H9 (cell line): Measurements from ENCODE around the gene GNG11. TPM values are rescaled to one million over a fixed set of nuclear protein-coding genes. Genes with fewer than 3 reads are reported as not detected.

Source experiments
- DNase-seq: peaks from one replicate; pipeline ENCODE4 v3.0.0-alpha.2; 2017
- H2AFZ ChIP-seq: one replicate; pipeline ENCODE4 v1.6.1; 2013; ENCODE audit warnings: mild to moderate bottlenecking, low read length, control low read depth, moderate library complexity
- H2AK5ac ChIP-seq: 2 replicates; pipeline ENCODE4 v1.6.1; 2013; ENCODE audit warnings: low read length, control low read depth, mixed read lengths; ENCODE audit not compliant: insufficient read length
- H2BK120ac ChIP-seq: one replicate; pipeline ENCODE4 v1.6.1; 2013; ENCODE audit warnings: low read depth, mild to moderate bottlenecking, low read length, control low read depth, inconsistent platforms; ENCODE audit not compliant: poor library complexity, severe bottlenecking
- H2BK12ac ChIP-seq: 2 replicates; pipeline ENCODE4 v1.6.1; 2013; ENCODE audit warnings: low read length, control low read depth, mixed read lengths, low read depth; ENCODE audit not compliant: insufficient read length
- H2BK15ac ChIP-seq: 2 replicates; pipeline ENCODE4 v1.6.1; 2013; ENCODE audit warnings: low read depth, low read length, control low read depth
- H2BK20ac ChIP-seq: one replicate; pipeline ENCODE4 v1.6.1; 2013; ENCODE audit warnings: low read depth, mild to moderate bottlenecking, low read length, control low read depth, inconsistent platforms; ENCODE audit not compliant: poor library complexity, severe bottlenecking
- H2BK5ac ChIP-seq: 2 replicates; pipeline ENCODE4 v1.6.1; 2013; ENCODE audit warnings: low read length, control low read depth, mixed read lengths; ENCODE audit not compliant: insufficient read length
- H3K14ac ChIP-seq: 2 replicates; pipeline ENCODE4 v1.6.1; 2013; ENCODE audit warnings: low read length, control low read depth; ENCODE audit not compliant: insufficient read depth
- H3K18ac ChIP-seq: 2 replicates; pipeline ENCODE4 v1.6.1; 2013; ENCODE audit warnings: low read depth, mild to moderate bottlenecking, mixed read lengths, low read length, control low read depth; ENCODE audit not compliant: insufficient read length
- H3K23ac ChIP-seq: 2 replicates; pipeline ENCODE4 v1.6.1; 2013; ENCODE audit warnings: low read length, control low read depth, mixed read lengths, low read depth; ENCODE audit not compliant: insufficient read length
- H3K23me2 ChIP-seq: 2 replicates; pipeline ENCODE4 v1.6.1; 2013; ENCODE audit warnings: low read depth, mild to moderate bottlenecking, mixed read lengths, low read length, control low read depth; ENCODE audit not compliant: insufficient read length, poor library complexity, severe bottlenecking
- H3K27ac ChIP-seq: 2 replicates; pipeline ENCODE4 v1.5.1; 2013; ENCODE audit warnings: low read length, control low read depth, mixed read lengths, low read depth; ENCODE audit not compliant: insufficient read length
- H3K27me3 ChIP-seq: 2 replicates; pipeline ENCODE4 v1.6.1; 2013; ENCODE audit warnings: low read length, control low read depth, inconsistent platforms; ENCODE audit not compliant: insufficient read depth
- H3K4ac ChIP-seq: 2 replicates; pipeline ENCODE4 v1.6.1; 2013; ENCODE audit warnings: low read depth, mild to moderate bottlenecking, control low read depth, inconsistent platforms, low read length, moderate library complexity
- H3K4me1 ChIP-seq: 2 replicates; pipeline ENCODE4 v1.6.1; 2013; ENCODE audit warnings: low read length, control low read depth, inconsistent platforms; ENCODE audit not compliant: insufficient read depth
- H3K4me2 ChIP-seq: 2 replicates; pipeline ENCODE4 v1.6.1; 2013; ENCODE audit warnings: low read length, control low read depth, mixed read lengths; ENCODE audit not compliant: insufficient read length, insufficient read depth
- H3K56ac ChIP-seq: 2 replicates; pipeline ENCODE4 v1.6.1; 2013; ENCODE audit warnings: low read depth, mild to moderate bottlenecking, mixed read lengths, low read length, control low read depth; ENCODE audit not compliant: insufficient read length
- H3K79me1 ChIP-seq: 2 replicates; pipeline ENCODE4 v1.6.1; 2013; ENCODE audit warnings: low read depth, mild to moderate bottlenecking, moderate library complexity, low read length, control low read depth, inconsistent platforms; ENCODE audit not compliant: insufficient read depth, poor library complexity, severe bottlenecking
- H3K79me2 ChIP-seq: 2 replicates; pipeline ENCODE4 v1.6.1; 2013; ENCODE audit warnings: low read length, control low read depth, inconsistent platforms; ENCODE audit not compliant: insufficient read depth
- H3K9ac ChIP-seq: 2 replicates; pipeline ENCODE4 v1.6.1; 2013; ENCODE audit warnings: low read length, control low read depth, mixed read lengths; ENCODE audit not compliant: insufficient read length; ENCODE audit errors: extremely low read depth
- H3K9me3 ChIP-seq: one replicate; pipeline ENCODE4 v1.6.1; 2013; ENCODE audit warnings: low read depth, low read length, inconsistent platforms; ENCODE audit not compliant: control insufficient read depth
- H3T11ph ChIP-seq: one replicate; pipeline ENCODE4 v1.6.1; 2013; ENCODE audit warnings: mild to moderate bottlenecking, low read length, control low read depth, inconsistent platforms
- H4K20me1 ChIP-seq: one replicate; pipeline ENCODE4 v1.6.1; 2013; ENCODE audit not compliant: control insufficient read depth, insufficient read length, insufficient read depth
- H4K5ac ChIP-seq: 2 replicates; pipeline ENCODE4 v1.6.1; 2013; ENCODE audit warnings: low read depth, mild to moderate bottlenecking, mixed read lengths, low read length, control low read depth; ENCODE audit not compliant: insufficient read length
- H4K8ac ChIP-seq: replicated peaks from 2 replicates; pipeline ENCODE4 v1.6.1; 2013; ENCODE audit warnings: low read length, control low read depth, mixed read lengths, low read depth; ENCODE audit not compliant: insufficient read length
- H4K91ac ChIP-seq: 2 replicates; pipeline ENCODE4 v1.6.1; 2013; ENCODE audit warnings: low read depth, mild to moderate bottlenecking, moderate library complexity, mixed read lengths, low read length, control low read depth; ENCODE audit not compliant: insufficient read length
- H3K27ac Mint-ChIP-seq, 3 experiments: 2 replicates in 2 of 3; 3 replicates in 1 of 3; pipeline ENCODE4 v1.8.0; 2020 to 2021; ENCODE audit warnings: mixed read lengths in 3 of 3, mild to moderate bottlenecking in 1 of 3, moderate library complexity in 1 of 3
- H3K27me3 Mint-ChIP-seq: 2 replicates; pipeline ENCODE4 v1.8.0; 2021; ENCODE audit warnings: low read depth, mild to moderate bottlenecking, moderate library complexity, mixed read lengths
- H3K36me3 Mint-ChIP-seq, 3 experiments: 2 replicates in 2 of 3; 3 replicates in 1 of 3; pipeline ENCODE4 v1.8.0; 2020 to 2021; ENCODE audit warnings: low read depth in 3 of 3, mixed read lengths in 3 of 3; ENCODE audit not compliant: insufficient read depth in 1 of 3
- H3K4me1 Mint-ChIP-seq, 2 experiments: 2 replicates each; pipeline ENCODE4 v1.8.0; 2020; ENCODE audit warnings: mixed read lengths in 2 of 2
- H3K4me3 Mint-ChIP-seq, 2 experiments: 2 replicates in 1 of 2; 3 replicates in 1 of 2; pipeline ENCODE4 v1.8.0; 2020 to 2021; ENCODE audit warnings: mild to moderate bottlenecking in 2 of 2, mixed read lengths in 2 of 2, moderate library complexity in 1 of 2
- H3K9me3 Mint-ChIP-seq, 2 experiments: 2 replicates in 1 of 2; 3 replicates in 1 of 2; pipeline ENCODE4 v1.8.0; 2020; ENCODE audit warnings: mild to moderate bottlenecking in 2 of 2, mixed read lengths in 2 of 2, moderate library complexity in 1 of 2
- WGBS: extraction: QIAGEN DNeasy Blood & Tissue Kit; methylation state at CpG from one replicate; pipeline ENCODE4 v1.1.7; 2013; ENCODE audit warnings: missing lambda C conversion rate, low lambda C conversion rate, mixed read lengths; ENCODE audit not compliant: insufficient read length; ENCODE audit errors: extremely low coverage; 5-methylcytosine and 5-hydroxymethylcytosine counted together
- total RNA-seq: library from RNA; stranded (reverse); gene quantifications from 2 replicates; pipeline ENCODE4 v1.2.1, GENCODE V29; 2021
- TF ChIP-seq, protein P1 (sequence below): fragments of 200-600 bp; sonication (generic); conservative IDR thresholded peaks from 3 replicates; pipeline ENCODE4 v1.8.0; 2021; ENCODE audit warnings: antibody characterized with exemption, mild to moderate bottlenecking

GNG11 gene
- total RNA-seq, 1 experiment from 2014 or later: 0.68 TPM

DNA sequence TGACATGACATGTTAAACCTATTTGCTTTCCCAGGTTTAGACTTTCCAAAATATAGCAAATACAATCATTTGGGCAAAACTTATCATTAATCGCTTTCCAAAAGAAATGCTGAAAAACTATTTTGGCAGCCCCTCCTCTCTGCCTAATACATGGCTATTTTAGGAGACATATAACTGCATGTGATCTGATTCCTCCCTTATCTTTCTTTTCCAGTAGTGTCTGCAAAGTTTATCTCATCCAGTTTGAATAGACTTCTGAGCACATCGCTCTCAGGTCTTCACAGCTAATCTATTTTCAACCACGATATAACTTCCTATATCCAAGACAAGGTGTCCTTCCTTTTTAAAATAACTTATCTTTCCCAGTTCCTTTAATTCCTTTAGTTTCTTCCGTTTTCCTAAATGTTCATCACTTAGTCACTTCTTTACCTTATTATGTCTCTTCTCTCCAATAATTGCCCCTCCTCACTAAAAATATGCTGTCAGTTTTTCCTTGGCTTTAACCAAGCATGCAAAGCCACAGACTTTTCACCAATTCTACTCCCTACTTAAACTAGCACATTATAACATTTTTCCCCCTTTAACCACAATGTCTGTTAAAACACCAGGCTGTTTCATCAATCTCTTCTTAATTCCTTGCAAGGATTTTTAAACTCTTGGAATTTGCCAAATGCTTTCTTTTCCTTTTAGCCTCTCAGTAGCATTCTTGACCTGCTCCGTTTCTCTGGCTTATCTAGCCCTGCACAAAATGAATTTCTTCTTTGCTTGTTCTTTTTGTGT, 24.4 kb downstream of the GNG11 start:
- Histone ChIP-seq H2BK12ac (no peak overlapping the region), H4K5ac (no peak overlapping the region), H3K18ac (no peak overlapping the region), H3K79me1 (no peaks in the 10 kb centered on the region), H2BK15ac (no peak overlapping the region), H3K23me2 (no peaks in the 10 kb centered on the region), H3K9me3 (no peaks in the 10 kb centered on the region), H3K9ac (no peak overlapping the region), H2BK20ac (no peak overlapping the region), H3K27me3 (no peaks in the 10 kb centered on the region), H2BK5ac (no peak overlapping the region), H2BK120ac (no peak overlapping the region), H3K4me1 (no peaks in the 10 kb centered on the region), H3T11ph (no peak overlapping the region), H3K79me2 (no peaks in the 10 kb centered on the region), H2AFZ (no peak overlapping the region), H3K27ac (no peak overlapping the region), H3K56ac (no peak overlapping the region), H3K4me2 (no peak overlapping the region), H4K91ac (no peak overlapping the region), H4K20me1 (no peaks in the 10 kb centered on the region), H4K8ac (no peak overlapping the region), H2AK5ac (no peak overlapping the region), H3K14ac (no peak overlapping the region), H3K4ac (no peak overlapping the region), H3K23ac (no peak overlapping the region)
- TF ChIP-seq, protein P1, sequence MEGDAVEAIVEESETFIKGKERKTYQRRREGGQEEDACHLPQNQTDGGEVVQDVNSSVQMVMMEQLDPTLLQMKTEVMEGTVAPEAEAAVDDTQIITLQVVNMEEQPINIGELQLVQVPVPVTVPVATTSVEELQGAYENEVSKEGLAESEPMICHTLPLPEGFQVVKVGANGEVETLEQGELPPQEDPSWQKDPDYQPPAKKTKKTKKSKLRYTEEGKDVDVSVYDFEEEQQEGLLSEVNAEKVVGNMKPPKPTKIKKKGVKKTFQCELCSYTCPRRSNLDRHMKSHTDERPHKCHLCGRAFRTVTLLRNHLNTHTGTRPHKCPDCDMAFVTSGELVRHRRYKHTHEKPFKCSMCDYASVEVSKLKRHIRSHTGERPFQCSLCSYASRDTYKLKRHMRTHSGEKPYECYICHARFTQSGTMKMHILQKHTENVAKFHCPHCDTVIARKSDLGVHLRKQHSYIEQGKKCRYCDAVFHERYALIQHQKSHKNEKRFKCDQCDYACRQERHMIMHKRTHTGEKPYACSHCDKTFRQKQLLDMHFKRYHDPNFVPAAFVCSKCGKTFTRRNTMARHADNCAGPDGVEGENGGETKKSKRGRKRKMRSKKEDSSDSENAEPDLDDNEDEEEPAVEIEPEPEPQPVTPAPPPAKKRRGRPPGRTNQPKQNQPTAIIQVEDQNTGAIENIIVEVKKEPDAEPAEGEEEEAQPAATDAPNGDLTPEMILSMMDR: no peak
- no peak for DNase-seq
- H3K4me3 Mint-ChIP-seq: no peak overlapping the region
- H3K27me3 Mint-ChIP-seq: no peaks in the 10 kb centered on the region; the same call in 1 of the 2 replicates
- WGBS: 100% methylated on average over 1 of the region's 5 CpGs
- H3K9me3 Mint-ChIP-seq: no peaks in the 10 kb centered on the region
- H3K27ac Mint-ChIP-seq: no peak overlapping the region
- no peaks in the 10 kb centered on the region for H3K4me1 Mint-ChIP-seq
- H3K36me3 Mint-ChIP-seq: no peaks in the 10 kb centered on the region
